ENCODE data around the gene CLDN3.

The CLDN3 gene

DNA sequence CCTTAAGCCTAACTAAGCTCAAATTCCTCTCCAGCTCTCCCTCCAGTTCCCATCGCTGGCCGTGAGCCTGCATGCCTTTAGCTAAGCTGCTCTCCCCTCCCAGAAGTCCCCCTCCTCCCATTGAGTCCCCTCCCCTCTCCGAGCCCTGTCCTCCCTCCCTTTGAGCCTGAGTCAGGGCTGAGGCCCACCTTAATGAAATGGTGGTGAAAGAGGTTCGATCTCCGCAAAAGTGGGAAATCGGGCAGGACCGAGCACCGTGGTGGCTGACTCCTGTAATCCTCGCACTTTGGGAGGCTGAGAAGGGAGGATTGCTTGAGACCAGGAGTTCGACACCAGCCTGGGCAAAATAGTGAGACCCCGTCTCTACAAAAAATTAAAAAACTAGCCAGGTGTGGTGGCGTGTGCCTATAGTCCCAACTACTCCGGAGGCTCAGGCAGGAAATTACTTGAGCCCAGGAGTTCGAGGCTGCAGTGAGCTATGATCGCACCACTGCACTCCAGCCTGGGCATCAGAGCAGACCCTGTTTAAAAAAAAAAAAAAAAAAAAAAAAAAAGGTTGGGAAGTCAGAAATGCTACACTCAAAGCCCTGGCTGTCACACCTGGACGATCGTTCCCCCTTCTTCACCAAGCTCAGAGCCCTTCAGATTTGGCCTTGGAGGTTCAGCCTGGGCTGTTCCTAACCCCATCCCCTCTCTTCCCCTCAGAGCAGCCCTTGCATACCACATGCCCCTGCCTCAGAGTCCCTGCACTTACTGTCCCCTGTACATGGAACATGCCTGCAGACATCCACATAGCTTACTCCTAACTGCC lies 995 bp upstream of the CLDN3 start:
- DNase-seq = no peak

GRCh38 chr7:73769481-73770001 lies 529 bp downstream of the CLDN3 start:
- no peak for DNase-seq

GRCh38 chr7:73768641-73769480 lies 1.2 kb downstream of the CLDN3 start:
- DNase-seq = no peak

DNA sequence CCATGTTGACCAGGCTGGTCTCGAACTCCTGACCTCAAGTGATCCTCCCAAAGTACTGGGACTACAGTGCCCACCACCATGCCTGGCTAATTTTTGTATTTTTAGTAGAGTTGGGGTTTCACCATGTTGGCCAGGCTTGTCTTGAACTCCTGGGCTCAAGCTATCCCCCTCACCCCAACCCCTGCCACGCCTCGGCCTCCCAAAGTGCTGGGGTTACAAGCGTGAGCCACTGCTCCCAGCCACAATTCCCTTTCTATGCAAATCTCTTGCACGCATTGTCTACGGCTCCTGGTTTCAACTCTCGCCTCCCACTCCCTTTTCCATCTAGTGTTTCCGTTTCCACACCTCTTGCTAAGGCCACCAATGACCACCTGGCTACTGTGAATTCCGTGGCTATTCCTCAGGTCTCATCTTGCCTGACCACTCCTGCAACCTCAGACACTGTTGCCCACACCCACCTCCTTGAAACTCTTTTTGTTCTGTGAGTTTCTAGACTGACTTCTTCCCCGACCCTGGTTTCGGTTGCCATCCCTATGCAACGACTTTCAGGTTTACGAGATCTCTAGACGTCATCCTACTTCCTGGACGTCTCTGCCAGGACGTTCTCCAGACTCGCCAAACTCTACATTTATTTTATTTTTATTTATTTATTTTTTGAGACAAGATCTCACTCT lies 3.4 kb downstream of the CLDN3 start:
- DNase-seq = no peak

DNA sequence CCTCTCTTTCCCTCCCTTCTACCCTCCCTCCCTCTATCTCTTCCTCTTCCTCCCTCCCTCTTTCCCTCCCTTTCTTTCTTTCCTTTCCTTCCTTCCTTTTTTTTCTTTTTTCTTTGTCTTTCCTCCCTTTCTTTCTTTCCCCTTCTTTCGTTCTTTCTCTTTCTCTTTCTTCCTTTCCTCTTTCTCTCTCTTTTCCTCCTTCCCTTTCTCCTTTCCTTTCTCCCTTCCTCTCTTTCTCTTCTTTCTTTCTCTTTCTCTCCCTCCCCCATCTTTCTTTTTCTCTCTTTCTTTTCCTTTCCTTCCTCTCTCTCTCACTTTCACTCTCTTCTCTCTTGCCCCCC lies 7.4 kb downstream of the CLDN3 start:
- no peak for DNase-seq

DNA sequence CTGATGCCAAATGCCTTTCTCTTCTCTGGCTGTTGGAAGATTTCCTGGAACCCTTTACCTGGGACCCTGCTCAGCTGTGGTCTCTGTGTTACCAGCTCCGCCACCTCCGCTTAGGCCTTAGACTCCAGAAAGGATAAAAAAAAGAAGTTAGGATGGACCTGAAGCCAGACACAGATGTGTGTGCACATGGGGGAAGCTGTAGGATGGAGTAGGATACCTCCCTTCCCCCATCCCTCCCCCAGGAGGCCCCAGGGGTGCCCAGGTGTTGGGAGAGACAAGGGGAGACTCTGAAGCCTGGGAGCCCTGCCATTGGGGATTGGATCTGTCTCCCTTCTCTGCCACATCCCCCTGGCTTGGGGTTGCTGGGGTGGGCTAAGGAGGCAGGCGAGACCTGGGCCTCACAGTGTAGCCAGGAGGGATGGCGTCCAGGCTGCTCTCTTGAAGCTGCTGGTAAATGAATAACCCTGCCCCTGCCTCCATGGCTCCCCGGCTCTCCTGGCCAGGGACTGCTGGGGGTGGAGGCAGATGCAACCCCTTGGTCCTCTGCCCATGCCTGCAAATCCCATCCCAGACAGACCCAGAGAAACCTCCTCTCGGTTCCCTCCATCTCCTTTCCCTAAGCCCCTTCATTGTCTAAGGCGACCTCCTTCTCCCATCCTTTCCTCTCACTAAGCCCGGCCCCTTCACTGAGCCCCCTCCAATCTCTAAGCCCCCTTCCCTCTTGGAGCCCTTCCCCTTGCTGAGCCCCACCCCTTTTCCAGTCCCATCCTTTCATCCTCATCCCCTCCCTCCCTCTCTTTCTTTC lies 8.0 kb downstream of the CLDN3 start:
- DNase-seq = no peak

DNA sequence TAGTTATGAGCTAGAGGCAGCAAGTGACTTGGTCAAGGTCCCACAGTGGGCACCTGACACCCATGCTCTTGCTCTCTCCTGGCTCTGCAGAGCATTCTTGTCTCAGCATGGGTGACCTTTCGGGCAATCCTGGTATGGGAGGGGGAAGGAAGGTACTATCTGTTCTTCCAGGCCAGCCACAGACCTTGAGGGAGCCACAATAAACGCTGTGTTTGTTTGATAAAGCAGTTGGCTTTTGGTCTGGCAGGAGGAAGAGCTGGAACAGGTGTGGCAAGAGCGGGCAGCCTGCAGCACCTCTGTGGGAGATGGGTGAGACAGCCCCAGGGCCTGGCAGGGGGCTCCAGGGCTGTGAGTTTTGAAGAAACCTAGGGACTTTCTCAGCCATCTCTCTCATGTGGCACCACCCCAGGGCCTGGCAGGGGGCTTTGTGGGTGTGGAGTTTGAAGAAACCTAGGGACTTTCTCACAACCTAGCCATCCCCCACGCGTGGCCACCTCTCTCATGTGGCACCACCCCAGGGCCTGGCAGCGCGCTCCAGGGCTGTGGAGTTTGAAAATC lies 11.4 kb downstream of the CLDN3 start:
- DNase-seq = no peak

DNA sequence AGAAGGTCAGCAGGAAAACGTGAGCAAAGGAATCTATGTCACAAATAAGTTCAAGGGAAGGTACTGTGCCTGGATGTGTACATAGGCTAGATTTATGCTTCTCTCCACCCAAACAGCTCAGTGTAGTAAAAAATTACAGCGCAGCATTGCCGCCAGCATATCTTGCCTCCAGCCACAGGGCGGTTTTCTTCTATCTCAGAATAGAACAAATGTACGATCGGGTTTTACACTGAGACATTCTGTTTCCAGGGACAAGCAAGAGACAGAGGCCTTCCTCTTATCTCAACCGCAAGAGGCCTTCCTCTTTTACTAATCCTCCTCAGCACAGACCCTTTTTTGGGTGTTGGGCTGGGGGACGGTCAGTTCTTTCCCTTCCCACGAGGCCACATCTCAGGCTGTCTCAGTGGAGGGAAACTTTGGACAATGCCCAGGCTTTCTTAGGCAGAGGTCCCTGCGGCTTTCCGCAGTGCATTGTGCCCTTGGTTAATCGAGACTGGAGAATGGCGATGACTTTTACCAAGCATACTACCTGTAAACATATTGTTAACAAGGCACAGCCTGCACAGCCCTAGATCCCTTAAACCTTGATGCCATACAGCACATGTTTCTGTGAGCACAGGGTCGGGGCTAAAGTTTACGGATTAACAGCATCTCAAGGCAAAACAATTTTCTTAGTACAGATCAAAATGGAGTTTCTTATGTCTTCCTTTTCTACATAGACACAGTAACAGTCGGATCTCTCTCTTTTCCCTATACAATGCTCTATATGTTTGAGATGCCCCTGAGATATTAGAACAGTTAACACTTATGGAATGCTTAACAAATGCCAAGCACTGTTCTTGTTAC lies 19.9 kb downstream of the CLDN3 start:
- no peak for DNase-seq

DNA sequence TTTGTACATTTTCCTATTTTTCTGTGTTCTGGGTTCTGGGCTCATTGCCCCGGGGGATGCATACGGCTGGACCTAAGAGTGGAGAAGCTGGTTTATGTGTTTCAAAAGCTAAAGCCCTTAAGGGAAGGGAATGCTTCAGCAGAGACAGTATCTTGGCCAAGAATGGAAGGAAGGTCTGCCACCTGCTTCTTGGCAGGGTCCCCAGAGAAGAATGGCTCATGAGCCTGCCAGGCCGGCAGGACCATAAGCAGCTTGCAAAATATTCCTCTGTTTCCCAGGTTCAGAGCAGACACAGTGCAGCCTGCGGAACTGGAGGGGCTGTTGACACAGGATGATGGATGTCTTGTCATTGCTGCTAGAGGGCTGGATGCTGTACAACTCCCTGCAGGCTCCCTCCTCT lies 23.7 kb downstream of the CLDN3 start:
- no peak for DNase-seq

- no peak for DNase-seq
Observed at GRCh38 chr7:73742753-73743641, 27.1 kb downstream of the CLDN3 start.

GRCh38 chr7:73742338-73742752 lies 27.7 kb downstream of the CLDN3 start:
- DNase-seq = no peak

DNA sequence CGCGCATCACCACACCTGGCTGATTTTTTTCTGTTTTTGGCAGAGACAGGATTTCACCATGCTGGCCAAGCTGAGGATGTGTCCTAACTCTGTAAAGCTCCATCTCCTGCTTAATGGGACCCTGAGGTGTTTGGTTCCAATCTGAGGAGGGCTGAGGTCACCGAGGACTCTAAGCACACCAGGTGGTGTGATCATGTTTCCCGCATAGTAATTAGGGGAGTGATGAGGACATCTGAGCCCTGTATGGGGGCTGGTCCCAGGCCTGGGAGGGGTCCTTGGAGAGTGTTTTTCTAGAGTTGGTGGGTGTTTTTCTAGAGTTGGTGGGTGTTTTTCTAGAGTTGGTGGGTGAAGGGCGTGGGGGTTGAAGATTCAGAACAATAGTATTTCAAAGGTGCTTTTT lies 28.5 kb downstream of the CLDN3 start:
- DNase-seq = no peak

- DNase-seq = no peak
Observed at GRCh38 chr7:73740771-73741170, 29.3 kb downstream of the CLDN3 start.

DNA sequence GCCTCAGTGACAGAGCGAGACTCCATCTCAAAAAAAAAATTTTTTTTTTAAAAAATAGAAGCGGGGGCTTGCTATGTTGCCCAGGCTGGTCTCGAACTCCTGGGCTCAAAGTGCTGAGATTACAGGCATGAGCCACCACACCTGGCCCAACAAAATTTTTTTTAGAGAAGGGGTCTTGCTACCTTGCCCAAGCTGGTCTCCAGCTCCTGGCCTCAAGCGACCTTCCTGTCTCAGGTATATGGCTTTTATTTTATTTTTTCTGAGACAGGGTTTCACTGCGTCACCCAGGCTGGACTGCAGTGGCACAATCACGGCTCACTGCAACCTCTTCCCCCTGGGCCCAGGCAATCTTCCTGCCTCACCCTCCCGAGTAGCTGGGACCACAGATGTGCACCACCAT lies 29.9 kb downstream of the CLDN3 start:
- no peak for DNase-seq

DNA sequence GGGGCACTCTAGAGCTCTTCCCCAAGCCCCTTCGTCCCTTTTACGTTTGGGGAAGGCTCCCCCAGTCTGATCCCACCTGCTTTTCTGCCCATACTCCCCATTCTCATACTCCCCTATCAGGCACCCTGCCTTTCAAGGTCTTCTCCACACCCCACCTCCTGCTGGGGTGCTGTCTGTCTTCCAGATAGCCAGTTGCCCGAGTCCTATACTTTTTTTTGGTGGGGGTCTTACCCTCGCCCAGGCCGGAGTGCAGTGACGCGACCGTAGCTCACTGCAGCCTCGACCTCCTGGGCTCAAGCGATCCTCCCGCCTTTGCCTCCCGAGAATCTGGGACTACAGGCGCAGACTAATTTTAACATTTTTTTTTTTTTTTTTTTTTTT lies 30.7 kb downstream of the CLDN3 start:
- DNase-seq = no peak

GRCh38 chr7:73738612-73739386 lies 31.3 kb downstream of the CLDN3 start, which contains the start of gene ABHD11:
ABHD11 (minus strand) TSS chr7:73738802; CDS start chr7:73738770, 32 bp downstream.
- DNase-seq = peak; percentile 94 to 99 (median 97)

- DNase-seq = peak; percentile 22 to 49 (median 42)
Observed at GRCh38 chr7:73738220-73738611, 31.9 kb downstream of the CLDN3 start.

DNA sequence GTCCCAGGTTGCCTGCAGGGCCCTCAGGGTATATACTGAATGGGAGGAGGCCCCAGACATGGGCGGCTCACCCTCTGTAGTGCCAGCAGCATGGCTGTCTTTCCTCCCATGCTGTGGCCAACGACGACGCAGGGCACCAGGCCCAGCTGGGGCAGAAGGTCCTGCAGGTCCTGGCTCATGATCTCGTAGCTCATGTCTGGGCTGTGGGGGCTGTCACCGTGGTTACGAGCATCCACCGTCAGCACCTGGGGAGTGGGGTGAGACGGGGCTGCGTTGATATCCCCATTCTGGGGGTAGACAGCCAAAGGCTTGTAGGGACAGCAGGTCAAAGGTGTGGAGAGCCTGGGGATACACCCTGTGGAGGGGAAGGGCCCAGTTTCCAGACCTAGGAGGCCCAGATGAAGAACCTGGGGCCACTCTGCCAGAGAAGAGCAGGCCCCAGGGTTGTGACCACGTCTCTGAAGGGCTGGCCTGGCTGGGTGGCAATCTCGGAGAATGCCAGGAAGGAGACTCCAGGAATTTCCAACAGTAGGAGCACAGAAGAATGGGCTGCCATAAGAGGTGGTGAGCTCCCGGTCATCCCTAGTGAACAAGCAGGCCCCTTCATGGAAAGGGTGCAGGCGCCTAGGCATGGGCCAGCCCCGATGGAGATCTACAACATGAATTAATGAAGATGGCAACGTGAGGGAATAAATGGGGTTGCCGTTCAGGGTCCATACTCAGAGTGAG lies 32.4 kb downstream of the CLDN3 start:
- no peak for DNase-seq

DNA sequence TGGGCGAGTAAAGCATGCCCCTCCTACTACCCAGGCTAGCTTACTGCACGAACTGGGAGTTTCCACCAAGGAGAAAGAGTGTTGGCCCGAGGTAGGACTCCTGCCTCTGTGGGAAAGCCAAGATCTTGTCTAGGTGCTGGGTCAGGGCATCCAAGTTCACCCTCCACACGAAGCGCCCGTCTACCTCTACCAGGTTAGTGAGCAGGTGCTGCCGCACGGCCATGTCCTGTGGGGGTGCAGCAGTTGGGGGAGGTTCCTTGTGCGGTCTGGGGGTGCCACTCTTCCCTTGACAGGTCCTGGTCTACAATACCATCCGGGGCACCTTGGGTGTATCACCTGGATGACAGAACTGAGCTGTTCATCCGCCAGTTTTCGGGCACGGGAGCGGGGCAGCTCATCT lies 33.2 kb downstream of the CLDN3 start:
- DNase-seq = no peak
